Naive thymus-derived CD8-positive, alpha-beta T cell (primary cell): ENCODE data around the gene C6orf47. TPM values are rescaled to one million over a fixed set of nuclear protein-coding genes. Genes with fewer than 3 reads are reported as not detected.

Experiments used
- ATAC-seq, 2 donors: fragments of 150-1000 bp; cut with Tn5 transposase in 1 of 2; sonication (Bioruptor Pico), chemical (Tn5 transposase) in 1 of 2; 1 replicate in 1 of 2; 2 replicates in 1 of 2; pipeline ENCODE4 v1.10.0; 2021; ENCODE audit warnings: mild to moderate bottlenecking in 2 of 2, moderate library complexity in 2 of 2
- POLR2A ChIA-PET: fragments of 350-600 bp; sonication (Branson Sonifier 250); formaldehyde crosslinking; loops from one replicate; lab custom pipeline; 2021; ENCODE audit warnings: antibody characterized with exemption; lab: Charles Lee
- DNase-seq, 10 donors: peaks; one replicate each; pipeline versions ENCODE4 v3.0.0 to v3.0.0-alpha.2; 2020 to 2022
- H3K27ac Mint-ChIP-seq, 10 donors: one replicate each; pipeline ENCODE4 v1.8.0; 2020 to 2022; ENCODE audit warnings: mild to moderate bottlenecking in 10 of 10, mixed read lengths in 10 of 10, moderate library complexity in 4 of 10, inconsistent platforms in 1 of 10
- H3K27me3 Mint-ChIP-seq, 5 donors: one replicate each; pipeline ENCODE4 v1.8.0; 2021 to 2022; ENCODE audit warnings: mixed read lengths in 5 of 5
- H3K36me3 Mint-ChIP-seq, 3 donors: one replicate each; pipeline ENCODE4 v1.8.0; 2020 to 2022; ENCODE audit warnings: mixed read lengths in 3 of 3, mild to moderate bottlenecking in 2 of 3, inconsistent platforms in 1 of 3
- H3K4me1 Mint-ChIP-seq, 4 donors: one replicate each; pipeline ENCODE4 v1.8.0; 2021 to 2022; ENCODE audit warnings: mixed read lengths in 4 of 4
- H3K4me3 Mint-ChIP-seq, 10 donors: one replicate each; pipeline ENCODE4 v1.8.0; 2020 to 2022; ENCODE audit warnings: mild to moderate bottlenecking in 10 of 10, mixed read lengths in 10 of 10, moderate library complexity in 6 of 10, inconsistent platforms in 1 of 10
- H3K9me3 Mint-ChIP-seq, 9 donors: one replicate each; pipeline ENCODE4 v1.8.0; 2020 to 2022; ENCODE audit warnings: mixed read lengths in 9 of 9, mild to moderate bottlenecking in 3 of 9, inconsistent platforms in 1 of 9, moderate library complexity in 1 of 9
- polyA plus RNA-seq, 3 donors: library from polyadenylated mRNA; unstranded; fragments of 300-500 nt; fragmentation: Illumina TruSeq; gene quantifications; one replicate each; pipeline ENCODE4 v1.2.3, GENCODE V29; 2021
- total RNA-seq, 8 experiments: library from RNA in 2 of 8; stranded (reverse) in 2 of 8; gene quantifications; one replicate each; pipeline ENCODE4 v1.2.3 and lab custom pipeline; 2021 to 2026

Gene C6orf47
- total and polyA plus RNA-seq, 5 experiments from 2014 or later: 17.0 to 36.7 (median 24.9) TPM

- Mint-ChIP-seq H3K27me3 (no peaks in the 10 kb centered on the region), H3K9me3 (no peaks in the 10 kb centered on the region), H3K4me3 (no peak overlapping the region), H3K27ac (peak overlapping the region in 3 of 10 donors; percentile 29 to 71 (median 48)), H3K4me1 (peaks cover 2 to 25% (median 11%) of the 10 kb centered on the region in 4 donors), H3K36me3 (peaks cover 7 to 99% (median 31%) of the 10 kb centered on the region in 3 donors)
- DNase-seq (no peak), ATAC-seq (no peak)
- POLR2A ChIA-PET: interaction anchor here (0.6 to 1.0 kb wide), 3 partner anchors 9 to 1689 kb away, joined by 3 to 4 read pairs (median 4); partner anchors contain the start of gene ZBTB22
These were observed 31.6 kb downstream of the C6orf47 start for GRCh38 chr6:31629014-31629413.

GRCh38 chr6:31627690-31628287 is 32.8 kb downstream of the C6orf47 start:
- H3K27ac Mint-ChIP-seq: peak overlapping the region in 4 of 10 donors; percentile 29 to 81 (median 67)
- no peaks in the 10 kb centered on the region for H3K27me3 Mint-ChIP-seq
- POLR2A ChIA-PET: interaction anchor here (1.0 to 3.4 kb wide), 3 partner anchors 10 to 24 kb away, joined by 4 to 14 read pairs (median 4); partner anchors contain the start of gene BAG6
- H3K4me1 Mint-ChIP-seq: peaks cover 3 to 17% (median 13%) of the 10 kb centered on the region in 4 donors
- no peak for ATAC-seq
- no peaks in the 10 kb centered on the region for H3K9me3 Mint-ChIP-seq
- peaks cover 7 to 100% (median 30%) of the 10 kb centered on the region in 3 donors for H3K36me3 Mint-ChIP-seq
- no peak overlapping the region for H3K4me3 Mint-ChIP-seq
- DNase-seq: no peak

GRCh38 chr6:31626952-31627351 is 33.6 kb downstream of the C6orf47 start:
- no peak for ATAC-seq
- H3K27ac Mint-ChIP-seq: peak overlapping the region in 2 of 10 donors; percentile 36 to 81
- H3K4me3 Mint-ChIP-seq: no peak overlapping the region
- DNase-seq: no peak
- H3K9me3 Mint-ChIP-seq: no peaks in the 10 kb centered on the region
- H3K4me1 Mint-ChIP-seq: peaks cover 12 to 23% (median 19%) of the 10 kb centered on the region in 4 donors
- POLR2A ChIA-PET: interaction anchor here (0.6 to 3.4 kb wide), 2 partner anchors 19 to 25 kb away, joined by 6 to 14 read pairs; partner anchors contain the start of gene BAG6
- H3K27me3 Mint-ChIP-seq: no peaks in the 10 kb centered on the region
- H3K36me3 Mint-ChIP-seq: peaks cover 7 to 100% (median 30%) of the 10 kb centered on the region in 3 donors

GRCh38 chr6:31624070-31624469 is 36.5 kb downstream of the C6orf47 start:
- Mint-ChIP-seq H3K36me3 (peaks cover 7 to 71% (median 23%) of the 10 kb centered on the region in 3 donors), H3K4me1 (peaks cover 24 to 36% (median 31%) of the 10 kb centered on the region in 4 donors), H3K9me3 (no peaks in the 10 kb centered on the region), H3K27me3 (no peaks in the 10 kb centered on the region), H3K27ac (peak overlapping the region in 3 of 10 donors; percentile 55 to 58 (median 55)), H3K4me3 (no peak overlapping the region)
- DNase-seq: no peak
- no peak for ATAC-seq
- POLR2A ChIA-PET: interaction anchor here (0.8 to 1.1 kb wide), 2 partner anchors 19 to 28 kb away, joined by 3 to 4 read pairs; no protein-coding TSS in a partner anchor

- no peaks in the 10 kb centered on the region for H3K9me3 Mint-ChIP-seq
- peak overlapping the region; percentile 88 to 97 (median 96) for H3K27ac Mint-ChIP-seq
- DNase-seq: no peak
- no peaks in the 10 kb centered on the region for H3K27me3 Mint-ChIP-seq
- H3K4me1 Mint-ChIP-seq: peaks cover 24 to 38% (median 31%) of the 10 kb centered on the region in 4 donors
- peaks cover 6 to 57% (median 18%) of the 10 kb centered on the region in 3 donors for H3K36me3 Mint-ChIP-seq
- ATAC-seq: no peak
- POLR2A ChIA-PET: interaction anchor here (0.9 to 4.4 kb wide), 10 partner anchors 10 to 42 kb away, joined by 3 to 49 read pairs (median 10); partner anchors contain the start of genes BAG6, C6orf47, CSNK2B and GPANK1
- H3K4me3 Mint-ChIP-seq: peak overlapping the region in 5 of 10 donors; percentile 8 to 94 (median 77)
These were observed 37.9 kb downstream of the C6orf47 start for GRCh38 chr6:31622684-31623091.

GRCh38 chr6:31621991-31622390 is 38.6 kb downstream of the C6orf47 start:
- ATAC-seq (no peak), DNase-seq (no peak)
- POLR2A ChIA-PET: interaction anchor here (0.8 to 4.4 kb wide), 10 partner anchors 9 to 241 kb away, joined by 3 to 49 read pairs (median 9); partner anchors contain the start of genes BAG6, C6orf47, CSNK2B and GPANK1
- H3K9me3 Mint-ChIP-seq: no peaks in the 10 kb centered on the region
- no peaks in the 10 kb centered on the region for H3K27me3 Mint-ChIP-seq
- H3K4me3 Mint-ChIP-seq: peak overlapping the region; percentile 77 to 95 (median 91)
- peaks cover 19 to 42% (median 28%) of the 10 kb centered on the region in 4 donors for H3K4me1 Mint-ChIP-seq
- H3K36me3 Mint-ChIP-seq: peaks cover 0 to 50% (median 12%) of the 10 kb centered on the region in 3 donors
- H3K27ac Mint-ChIP-seq: peak overlapping the region; percentile 90 to 97 (median 96)

- Mint-ChIP-seq H3K27me3 (no peaks in the 10 kb centered on the region), H3K36me3 (peaks cover 0 to 44% (median 10%) of the 10 kb centered on the region in 3 donors), H3K27ac (peak overlapping the region; percentile 90 to 97 (median 96)), H3K4me1 (peaks cover 22 to 46% (median 32%) of the 10 kb centered on the region in 4 donors), H3K9me3 (no peaks in the 10 kb centered on the region), H3K4me3 (peak overlapping the region; percentile 77 to 95 (median 91))
- POLR2A ChIA-PET: interaction anchor here (0.8 to 4.4 kb wide), 13 partner anchors 10 to 241 kb away, joined by 3 to 49 read pairs (median 5); partner anchors contain the start of genes BAG6, C6orf47, CSNK2B and GPANK1
- DNase-seq (peak in 1 of 10 donors; percentile 22), ATAC-seq (no peak)
These were observed 39.1 kb downstream of the C6orf47 start for GRCh38 chr6:31621320-31621939.

- DNase-seq (peak in 4 of 10 donors; percentile 84 to 93 (median 86)), ATAC-seq (peak; percentile 32 to 58)
- peak within 1 kb of the TSS; percentile 77 to 99 (median 94) for H3K4me3 Mint-ChIP-seq
- no peaks in the 10 kb centered on the region for H3K27me3 Mint-ChIP-seq
- H3K36me3 Mint-ChIP-seq: peaks cover 0 to 38% (median 8%) of the 10 kb centered on the region in 3 donors
- no peaks in the 10 kb centered on the region for H3K9me3 Mint-ChIP-seq
- POLR2A ChIA-PET: interaction anchor here (0.9 to 4.4 kb wide), 11 partner anchors 9 to 242 kb away, joined by 3 to 49 read pairs (median 6); partner anchors contain the start of genes BAG6, C6orf47, CSNK2B and GPANK1
- peaks cover 25 to 52% (median 39%) of the 10 kb centered on the region in 4 donors for H3K4me1 Mint-ChIP-seq
- peak within 1 kb of the TSS; percentile 95 to 100 (median 98) for H3K27ac Mint-ChIP-seq
These were observed 39.8 kb downstream of the C6orf47 start, which contains the start of gene PRRC2A for GRCh38 chr6:31620586-31621319. TSS of gene PRRC2A (plus strand) at chr6:31620715. CDS start at chr6:31622790, 2,075 bp downstream.

- no peaks in the 10 kb centered on the region for H3K9me3 Mint-ChIP-seq
- no peaks in the 10 kb centered on the region for H3K27me3 Mint-ChIP-seq
- peak overlapping the region; percentile 77 to 99 (median 94) for H3K4me3 Mint-ChIP-seq
- H3K27ac Mint-ChIP-seq: peak overlapping the region; percentile 95 to 100 (median 98)
- peaks cover 0 to 30% (median 6%) of the 10 kb centered on the region in 3 donors for H3K36me3 Mint-ChIP-seq
- DNase-seq (peak; percentile 88 to 97 (median 96)), ATAC-seq (peak; percentile 83)
- POLR2A ChIA-PET: interaction anchor here (0.5 to 4.4 kb wide), 11 partner anchors 9 to 215 kb away, joined by 3 to 49 read pairs (median 4); partner anchors contain the start of genes BAG6, C6orf47, CSNK2B and DDX39B
- H3K4me1 Mint-ChIP-seq: peaks cover 31 to 60% (median 46%) of the 10 kb centered on the region in 4 donors
These were observed 40.6 kb downstream of the C6orf47 start for GRCh38 chr6:31619805-31620585.

- H3K4me3 Mint-ChIP-seq: peak overlapping the region; percentile 11 to 90 (median 82)
These were observed 43.6 kb downstream of the C6orf47 start for GRCh38 chr6:31617010-31617409.

More at GRCh38 chr6:31617010-31617409, 43.6 kb downstream of the C6orf47 start:
- Mint-ChIP-seq H3K27ac (peak overlapping the region; percentile 86 to 97 (median 92)), H3K4me1 (peaks cover 29 to 59% (median 48%) of the 10 kb centered on the region in 4 donors), H3K36me3 (peaks cover 0 to 2% (median under 1%) of the 10 kb centered on the region in 3 donors), H3K27me3 (no peaks in the 10 kb centered on the region), H3K9me3 (no peaks in the 10 kb centered on the region)
- DNase-seq (no peak), ATAC-seq (no peak)
- POLR2A ChIA-PET: interaction anchor here (0.7 to 1.8 kb wide), 7 partner anchors 35 to 1356 kb away, joined by 3 to 9 read pairs (median 4); partner anchors contain the start of genes BAG6, C6orf47, LTB and MICB
